ENCODE results near the gene SPOCK3.

DNA sequence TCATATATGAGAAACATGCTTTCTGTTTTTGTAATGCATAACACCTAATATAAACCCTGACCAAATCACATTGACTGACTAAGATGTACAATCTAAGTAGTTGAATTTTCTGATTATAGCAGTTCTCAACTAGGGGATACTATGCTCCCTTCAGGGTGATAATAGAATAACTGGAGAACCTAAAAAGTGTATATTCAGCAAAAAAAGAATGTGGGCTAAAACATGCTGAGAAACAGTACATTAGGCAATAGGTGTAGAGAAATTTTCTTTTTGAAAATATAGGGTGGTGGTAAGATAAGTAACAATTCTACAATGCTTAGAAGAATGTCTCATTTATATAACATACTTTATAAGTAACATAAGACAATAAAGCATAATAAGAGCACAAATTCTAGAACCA, 239.6 kb downstream of the SPOCK3 start:
- TF ChIP-seq, protein P1, sequence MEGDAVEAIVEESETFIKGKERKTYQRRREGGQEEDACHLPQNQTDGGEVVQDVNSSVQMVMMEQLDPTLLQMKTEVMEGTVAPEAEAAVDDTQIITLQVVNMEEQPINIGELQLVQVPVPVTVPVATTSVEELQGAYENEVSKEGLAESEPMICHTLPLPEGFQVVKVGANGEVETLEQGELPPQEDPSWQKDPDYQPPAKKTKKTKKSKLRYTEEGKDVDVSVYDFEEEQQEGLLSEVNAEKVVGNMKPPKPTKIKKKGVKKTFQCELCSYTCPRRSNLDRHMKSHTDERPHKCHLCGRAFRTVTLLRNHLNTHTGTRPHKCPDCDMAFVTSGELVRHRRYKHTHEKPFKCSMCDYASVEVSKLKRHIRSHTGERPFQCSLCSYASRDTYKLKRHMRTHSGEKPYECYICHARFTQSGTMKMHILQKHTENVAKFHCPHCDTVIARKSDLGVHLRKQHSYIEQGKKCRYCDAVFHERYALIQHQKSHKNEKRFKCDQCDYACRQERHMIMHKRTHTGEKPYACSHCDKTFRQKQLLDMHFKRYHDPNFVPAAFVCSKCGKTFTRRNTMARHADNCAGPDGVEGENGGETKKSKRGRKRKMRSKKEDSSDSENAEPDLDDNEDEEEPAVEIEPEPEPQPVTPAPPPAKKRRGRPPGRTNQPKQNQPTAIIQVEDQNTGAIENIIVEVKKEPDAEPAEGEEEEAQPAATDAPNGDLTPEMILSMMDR (IDR thresholded peaks at IDR 0.05; ENCODE audit: borderline replicate concordance, extremely low read depth, low read length, poor library complexity, severe bottlenecking): no peak
- TF ChIP-seq EZH2 (IDR thresholded peaks at IDR 0.05; ENCODE audit: borderline replicate concordance, low read depth, low read length, severe bottlenecking): no peak

All from DND-41 (cell line).